Measurements from ENCODE around the gene DMPK. TPM values are rescaled to one million over a fixed set of nuclear protein-coding genes. Genes with fewer than 3 reads are reported as not detected.

DMPK gene
- total RNA-seq, 1 experiment from 2014 or later = 119 TPM

DNA sequence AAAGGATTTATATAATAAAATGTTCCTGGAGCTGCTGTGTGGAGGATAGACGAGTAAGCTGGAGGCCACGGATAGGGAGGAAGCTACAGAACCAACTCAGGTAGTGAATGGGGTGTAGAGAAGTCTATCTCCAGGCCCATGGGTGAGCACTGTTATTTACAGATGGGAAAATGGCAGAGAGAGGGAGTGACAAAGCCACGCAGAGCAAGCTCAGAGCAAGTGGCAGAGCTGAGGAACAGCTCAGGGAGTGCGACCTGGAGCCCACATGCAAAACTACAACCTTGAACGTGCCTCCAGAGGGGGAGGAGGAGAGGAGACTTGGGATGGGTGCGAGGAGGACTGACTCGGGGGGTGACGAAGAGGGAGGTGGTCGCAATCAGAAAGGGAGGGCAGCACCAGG is 46.2 kb upstream of the DMPK start:
- Histone ChIP-seq H3K27me3 (ENCODE audit: control insufficient read depth, insufficient read depth, low read length) (no peaks in the 10 kb centered on the region), H3K9me3 (ENCODE audit: control insufficient read depth, insufficient read depth, low read depth, low read length) (no peaks in the 10 kb centered on the region), H3K36me3 (ENCODE audit: control insufficient read depth, insufficient read depth, low read length) (no peaks in the 10 kb centered on the region), H3K27ac (ENCODE audit: low read length) (no peak overlapping the region), H3K4me3 (ENCODE audit: low read depth in 2 of 2, low read length in 2 of 2) (no peak overlapping the region), H3K4me1 (ENCODE audit: control insufficient read depth, insufficient read depth, low read length) (no peaks in the 10 kb centered on the region; the same call in 1 of the 2 replicates)
- POLR2A ChIA-PET = no interaction called here
- no peak for ATAC-seq
- intact Hi-C loops (cut with micrococcal nuclease; ENCODE audit: unreplicated experiment) (no loop called here), in situ Hi-C loops (cut with HindIII; ENCODE audit: low pct_unique_long_range_greater_than_20kb, low sequenced_read_pairs) (no loop called here)
- CTCF ChIA-PET = no interaction called here
- DNase-seq (ENCODE audit: low read depth, low spot score) = no peak
- TF ChIP-seq CTCF (IDR thresholded peaks at IDR 0.05) = no peak
- TF ChIP-seq POLR2AphosphoS5 (IDR thresholded peaks at IDR 0.05; ENCODE audit: low read depth, low read length) = no peak
- BruUV-seq (replicated peaks) = no TSS peak

GRCh38 chr19:45827459-45828093 is 45.3 kb upstream of the DMPK start:
- H3K9me3 ChIP-seq (ENCODE audit: control insufficient read depth, insufficient read depth, low read depth, low read length) = no peaks in the 10 kb centered on the region
- BruUV-seq (replicated peaks) = no TSS peak
- TF ChIP-seq, protein P1, sequence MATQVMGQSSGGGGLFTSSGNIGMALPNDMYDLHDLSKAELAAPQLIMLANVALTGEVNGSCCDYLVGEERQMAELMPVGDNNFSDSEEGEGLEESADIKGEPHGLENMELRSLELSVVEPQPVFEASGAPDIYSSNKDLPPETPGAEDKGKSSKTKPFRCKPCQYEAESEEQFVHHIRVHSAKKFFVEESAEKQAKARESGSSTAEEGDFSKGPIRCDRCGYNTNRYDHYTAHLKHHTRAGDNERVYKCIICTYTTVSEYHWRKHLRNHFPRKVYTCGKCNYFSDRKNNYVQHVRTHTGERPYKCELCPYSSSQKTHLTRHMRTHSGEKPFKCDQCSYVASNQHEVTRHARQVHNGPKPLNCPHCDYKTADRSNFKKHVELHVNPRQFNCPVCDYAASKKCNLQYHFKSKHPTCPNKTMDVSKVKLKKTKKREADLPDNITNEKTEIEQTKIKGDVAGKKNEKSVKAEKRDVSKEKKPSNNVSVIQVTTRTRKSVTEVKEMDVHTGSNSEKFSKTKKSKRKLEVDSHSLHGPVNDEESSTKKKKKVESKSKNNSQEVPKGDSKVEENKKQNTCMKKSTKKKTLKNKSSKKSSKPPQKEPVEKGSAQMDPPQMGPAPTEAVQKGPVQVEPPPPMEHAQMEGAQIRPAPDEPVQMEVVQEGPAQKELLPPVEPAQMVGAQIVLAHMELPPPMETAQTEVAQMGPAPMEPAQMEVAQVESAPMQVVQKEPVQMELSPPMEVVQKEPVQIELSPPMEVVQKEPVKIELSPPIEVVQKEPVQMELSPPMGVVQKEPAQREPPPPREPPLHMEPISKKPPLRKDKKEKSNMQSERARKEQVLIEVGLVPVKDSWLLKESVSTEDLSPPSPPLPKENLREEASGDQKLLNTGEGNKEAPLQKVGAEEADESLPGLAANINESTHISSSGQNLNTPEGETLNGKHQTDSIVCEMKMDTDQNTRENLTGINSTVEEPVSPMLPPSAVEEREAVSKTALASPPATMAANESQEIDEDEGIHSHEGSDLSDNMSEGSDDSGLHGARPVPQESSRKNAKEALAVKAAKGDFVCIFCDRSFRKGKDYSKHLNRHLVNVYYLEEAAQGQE (IDR thresholded peaks at IDR 0.05; ENCODE audit: insufficient read depth in 1 of 2, low read depth in 2 of 2, low read length in 1 of 2) = no peak
- no peak for TF ChIP-seq CTCF (IDR thresholded peaks at IDR 0.05)
- DNase-seq (ENCODE audit: low read depth, low spot score) = no peak
- in situ Hi-C loops (cut with HindIII; ENCODE audit: low pct_unique_long_range_greater_than_20kb, low sequenced_read_pairs) = no loop called here
- intact Hi-C loops (cut with micrococcal nuclease; ENCODE audit: unreplicated experiment) = no loop called here
- CTCF ChIA-PET = interaction anchor here (0.6 kb wide), 1 partner anchor 78 kb away, joined by 5 read pairs; no protein-coding TSS in a partner anchor
- H3K4me3 ChIP-seq (ENCODE audit: low read depth in 2 of 2, low read length in 2 of 2) = no peak overlapping the region
- no peak overlapping the region for H3K27ac ChIP-seq (ENCODE audit: low read length)
- no peaks in the 10 kb centered on the region; the same call in 1 of the 2 replicates for H3K4me1 ChIP-seq (ENCODE audit: control insufficient read depth, insufficient read depth, low read length)
- ATAC-seq = no peak
- POLR2A ChIA-PET = no interaction called here
- H3K27me3 ChIP-seq (ENCODE audit: control insufficient read depth, insufficient read depth, low read length) = no peaks in the 10 kb centered on the region
- no peaks in the 10 kb centered on the region for H3K36me3 ChIP-seq (ENCODE audit: control insufficient read depth, insufficient read depth, low read length)

GRCh38 chr19:45826934-45827333 is 44.6 kb upstream of the DMPK start:
- ChIA-PET CTCF (no interaction called here), POLR2A (no interaction called here)
- Histone ChIP-seq H3K27ac (ENCODE audit: low read length) (no peak overlapping the region), H3K36me3 (ENCODE audit: control insufficient read depth, insufficient read depth, low read length) (no peaks in the 10 kb centered on the region), H3K4me1 (ENCODE audit: control insufficient read depth, insufficient read depth, low read length) (no peaks in the 10 kb centered on the region; the same call in 1 of the 2 replicates), H3K4me3 (ENCODE audit: low read depth in 2 of 2, low read length in 2 of 2) (no peak overlapping the region), H3K9me3 (ENCODE audit: control insufficient read depth, insufficient read depth, low read depth, low read length) (no peaks in the 10 kb centered on the region), H3K27me3 (ENCODE audit: control insufficient read depth, insufficient read depth, low read length) (no peaks in the 10 kb centered on the region)
- DNase-seq (ENCODE audit: low read depth, low spot score) = no peak
- intact Hi-C loops (cut with micrococcal nuclease; ENCODE audit: unreplicated experiment) = no loop called here
- no TSS peak for BruUV-seq (replicated peaks)
- no peak for ATAC-seq
- in situ Hi-C loops (cut with HindIII; ENCODE audit: low pct_unique_long_range_greater_than_20kb, low sequenced_read_pairs) = no loop called here
- TF ChIP-seq CTCF (IDR thresholded peaks at IDR 0.05) (no peak), TCF7L2 (IDR thresholded peaks at IDR 0.05; ENCODE audit: low read depth, low read length) (no peak), SIN3A (IDR thresholded peaks at IDR 0.05; ENCODE audit: borderline replicate concordance, insufficient read depth, low read depth, low read length) (no peak), POLR2AphosphoS5 (IDR thresholded peaks at IDR 0.05; ENCODE audit: low read depth, low read length) (no peak)
- TF ChIP-seq, protein P1 (IDR thresholded peaks at IDR 0.05; ENCODE audit: insufficient read depth in 1 of 2, low read depth in 2 of 2, low read length in 1 of 2) = no peak
